GM18505 (cell line): ENCODE measurements around the gene SRRD.

Experiments
- ATAC-seq: cut with Tn5 transposase; IDR thresholded peaks from one replicate; pipeline ENCODE4 v1.9.1; 2021; ENCODE audit not compliant: unreplicated experiment
- POLR2A ChIP-seq: IDR thresholded peaks from 4 replicates; pipeline ENCODE4 v1.6.1; 2011; ENCODE audit warnings: borderline replicate concordance; ENCODE audit not compliant: insufficient read depth, insufficient read length; ENCODE audit errors: extremely low read depth

The SRRD gene

DNA sequence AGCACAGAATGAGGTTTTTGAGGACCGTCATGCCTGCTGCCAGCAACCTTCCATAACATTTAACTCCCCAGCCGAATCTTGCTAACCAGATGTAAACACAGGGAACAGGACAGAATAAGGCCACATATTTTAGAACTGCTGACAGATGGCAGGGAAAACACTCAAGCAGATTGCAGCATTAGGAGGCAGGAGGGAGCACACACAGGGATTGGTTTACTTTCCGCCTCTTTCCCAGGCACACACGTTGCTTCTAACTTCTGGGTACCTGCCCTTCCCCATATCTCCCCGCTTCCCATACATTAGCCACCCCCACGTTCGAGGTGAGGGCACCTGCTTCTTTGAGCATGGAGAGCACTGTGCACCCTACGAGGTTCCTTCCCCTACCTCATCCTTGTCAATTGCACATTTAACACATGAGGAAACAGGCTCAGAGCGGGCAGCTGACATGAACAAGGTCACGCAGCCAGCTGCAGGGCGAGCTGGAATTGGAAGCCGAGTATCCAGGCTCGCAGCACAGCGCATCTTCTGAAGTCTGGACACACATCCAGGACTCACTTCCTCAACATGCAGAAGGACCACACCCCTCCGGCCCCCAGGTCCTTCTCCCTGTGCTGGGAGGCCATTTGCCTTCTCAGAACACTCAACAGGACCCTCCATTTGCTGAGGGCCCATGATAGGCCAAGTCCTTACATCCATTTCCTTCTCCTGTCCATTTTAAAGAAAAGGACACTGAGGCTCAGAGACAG, 35.9 kb upstream of the SRRD start:
- TF ChIP-seq POLR2A = no peak
- ATAC-seq = no peak

DNA sequence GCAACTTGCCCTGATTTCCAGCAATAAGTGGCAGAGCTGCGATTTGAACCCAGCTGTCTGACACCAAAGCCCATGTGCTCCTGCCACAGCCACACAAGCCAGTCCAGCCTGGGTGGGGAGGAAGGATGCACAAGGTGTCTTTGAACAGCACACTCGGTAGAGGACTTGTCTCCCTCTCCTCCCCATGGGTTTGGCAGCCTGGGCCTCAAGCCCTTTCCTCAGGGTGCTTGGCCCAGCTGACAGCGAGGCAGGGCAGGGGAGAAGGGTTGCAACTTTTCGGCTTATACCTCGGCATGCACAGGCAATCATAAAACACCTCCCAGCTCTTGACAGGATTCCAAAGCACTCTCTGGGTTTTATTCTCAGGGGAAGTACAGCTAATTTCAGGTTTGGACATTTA, 35.3 kb upstream of the SRRD start:
- ATAC-seq = no peak
- no peak for TF ChIP-seq POLR2A

DNA sequence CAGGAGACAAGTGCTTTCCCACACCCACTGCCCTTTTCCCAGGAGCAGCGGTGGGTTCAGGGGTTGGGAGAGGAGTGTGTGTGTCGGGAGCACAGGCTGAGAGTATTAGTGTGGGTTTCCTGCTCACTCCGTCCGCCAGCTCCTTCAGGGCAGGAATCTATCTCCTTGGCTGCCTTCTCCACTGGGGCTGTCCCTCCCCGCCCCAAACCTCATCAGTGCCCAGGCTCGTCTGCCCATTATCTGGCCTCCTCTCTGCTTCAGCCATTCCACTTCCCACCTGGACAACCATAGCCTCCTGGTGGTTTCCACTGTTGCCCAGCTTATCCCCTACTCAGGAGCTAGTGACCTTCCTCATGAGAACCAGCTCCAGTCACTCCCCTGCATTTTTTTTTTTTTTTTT, 34.7 kb upstream of the SRRD start:
- no peak for TF ChIP-seq POLR2A

DNA sequence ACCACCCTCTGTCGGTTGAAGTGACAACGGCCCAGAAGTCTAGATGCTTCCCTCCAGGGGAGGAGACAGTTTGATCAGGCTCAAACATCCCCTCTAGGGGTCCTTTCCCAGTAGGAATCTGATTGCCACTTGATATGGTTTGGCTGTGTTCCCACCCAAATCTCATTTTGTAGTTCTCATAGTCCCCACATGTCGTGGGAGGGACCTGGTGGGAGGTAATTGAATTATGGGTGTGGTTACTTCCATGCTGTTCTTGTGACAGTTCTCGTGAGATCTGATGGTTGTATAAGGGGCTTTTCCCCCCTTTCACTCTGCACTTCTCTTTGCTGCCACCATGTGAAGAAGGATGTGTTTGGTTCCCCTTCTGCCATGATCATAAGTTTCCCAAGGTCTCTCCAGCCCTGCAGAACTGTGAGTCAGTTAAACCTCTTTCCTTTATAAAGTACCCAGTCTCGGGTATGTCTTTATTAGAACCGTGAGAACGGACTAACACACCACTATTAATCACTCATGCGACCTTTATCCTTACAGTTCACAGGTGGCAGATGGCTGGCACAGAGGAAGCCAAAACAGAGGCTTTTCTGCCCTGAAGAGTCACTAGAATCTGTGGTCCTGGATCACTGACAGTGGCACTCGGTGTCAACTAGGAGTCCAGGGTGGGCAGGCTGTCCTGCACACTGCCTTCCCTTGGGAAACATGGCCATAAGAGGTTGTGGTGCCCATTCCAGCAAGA, 33.1 kb upstream of the SRRD start:
- no peak for TF ChIP-seq POLR2A
- no peak for ATAC-seq

More for the DNA sequence above, 34.7 kb upstream of the SRRD start:
- no peak for ATAC-seq

DNA sequence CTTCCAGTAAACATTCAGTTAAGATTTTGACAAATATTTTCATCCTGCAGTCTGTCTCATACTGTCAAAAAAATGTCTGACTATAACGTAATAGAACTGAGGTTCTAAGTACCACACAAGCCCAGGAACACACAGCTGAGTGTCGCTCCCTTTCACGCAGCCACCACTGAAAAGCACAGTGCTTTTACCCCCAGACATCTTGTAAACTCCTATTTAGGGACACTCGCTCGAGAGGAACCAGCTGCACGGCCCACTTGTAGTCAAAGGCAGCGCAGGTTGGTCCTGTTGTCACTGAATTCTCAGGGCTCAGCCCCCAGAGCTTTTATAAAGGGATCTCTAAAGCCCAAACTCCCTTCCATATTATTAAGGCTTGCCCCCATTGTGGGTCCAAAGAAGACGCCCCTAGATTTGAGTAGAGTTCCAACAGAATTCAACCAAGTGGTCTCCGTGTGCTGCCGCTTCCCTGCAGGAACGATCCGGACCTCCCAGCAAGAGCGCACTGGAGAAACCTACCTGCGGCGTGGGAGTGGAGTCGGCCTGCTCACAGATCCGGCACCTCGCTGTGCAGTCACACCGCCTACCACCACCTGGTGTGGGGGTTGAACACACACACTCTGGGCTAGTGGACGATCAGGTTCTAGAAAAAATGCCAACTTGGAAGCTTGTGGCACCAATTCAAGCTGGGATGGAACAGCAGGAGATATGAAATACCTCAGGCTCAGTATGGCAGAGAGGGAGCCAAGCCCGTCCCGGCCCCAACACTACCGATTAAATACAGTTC, 31.3 kb upstream of the SRRD start:
- TF ChIP-seq POLR2A = no peak
- no peak for ATAC-seq

DNA sequence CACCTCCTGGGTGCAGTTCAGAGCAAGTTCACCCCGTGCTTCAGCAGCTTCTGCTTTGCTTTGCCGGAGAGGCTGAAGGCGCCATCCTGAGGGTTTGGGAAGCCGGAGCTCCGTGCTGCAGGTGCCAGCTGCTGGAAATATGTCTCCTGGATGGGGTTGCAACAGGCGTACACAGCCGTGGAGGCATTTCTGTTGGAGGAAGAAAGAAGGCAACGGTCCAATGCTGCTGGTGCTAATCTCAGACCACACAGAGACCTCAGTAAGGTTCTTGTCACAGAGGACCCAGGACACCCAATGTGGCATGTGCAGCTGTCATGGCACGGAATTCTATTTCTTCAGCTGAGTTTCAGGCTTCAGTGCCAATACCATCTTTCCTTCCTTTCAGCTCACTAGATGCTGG, 30.5 kb upstream of the SRRD start:
- no peak for ATAC-seq
- no peak for TF ChIP-seq POLR2A

DNA sequence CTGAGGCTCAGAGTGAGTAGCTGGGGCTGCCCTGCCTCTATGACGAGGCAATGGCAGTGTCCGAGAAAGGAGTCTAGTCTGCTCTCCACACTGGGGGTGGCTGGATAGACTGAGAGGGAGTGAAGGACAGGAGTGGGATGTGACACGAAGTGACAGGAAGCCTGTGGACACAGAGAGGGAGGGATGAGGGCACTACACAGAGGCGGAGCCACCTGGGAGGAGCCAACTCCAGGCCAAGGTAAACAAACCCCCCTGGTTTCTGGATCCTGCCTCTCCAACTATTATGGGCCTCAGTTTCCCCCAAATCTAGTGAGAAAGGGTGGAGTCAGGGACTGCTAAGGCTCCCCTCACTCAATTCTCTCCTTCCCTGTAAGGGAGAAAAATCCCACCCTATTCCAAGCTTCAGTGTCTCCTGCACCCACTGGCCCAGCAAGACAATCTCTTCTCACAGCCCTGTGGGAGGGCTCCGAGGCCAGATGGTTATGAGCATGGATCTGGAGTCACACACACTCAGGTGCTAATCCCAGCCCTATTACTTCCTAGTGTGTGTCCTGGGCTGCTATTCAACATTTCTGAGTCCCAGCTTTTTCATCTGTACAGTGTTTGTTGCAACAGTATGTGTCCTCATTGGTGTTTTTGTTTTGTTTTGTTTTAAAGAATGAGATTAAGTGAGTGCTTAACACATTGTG, 29.7 kb upstream of the SRRD start:
- no peak for ATAC-seq

DNA sequence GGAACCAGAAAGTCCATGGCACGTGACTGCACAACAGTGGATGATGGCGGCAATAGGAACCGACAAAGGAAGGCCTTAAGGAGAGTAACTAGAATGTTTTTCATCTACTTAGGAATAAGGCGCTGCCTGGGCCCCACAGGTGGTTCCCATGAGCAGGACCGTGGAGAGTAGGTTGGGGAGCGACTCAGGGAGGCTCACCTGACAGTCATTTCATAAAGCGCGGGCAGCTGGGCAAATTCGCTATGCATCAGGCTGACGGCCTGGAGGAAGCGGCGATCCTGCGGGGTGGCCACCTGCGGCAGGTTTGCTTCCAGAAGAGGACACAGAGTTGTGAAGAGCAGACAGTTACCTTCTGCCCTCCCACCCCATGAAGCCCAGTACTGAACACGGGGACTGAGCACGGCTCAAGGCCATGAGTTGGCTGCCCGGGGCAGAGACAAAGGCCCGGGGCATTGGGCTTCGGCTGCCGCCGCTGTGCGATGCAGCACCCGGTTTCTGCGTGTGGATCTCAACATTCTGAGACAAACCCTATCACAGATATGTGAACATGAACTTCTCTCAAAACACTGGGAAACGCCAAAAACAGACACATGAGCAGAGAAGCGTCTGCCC, 25.9 kb upstream of the SRRD start:
- no peak for TF ChIP-seq POLR2A
- no peak for ATAC-seq

More for the DNA sequence above, 29.7 kb upstream of the SRRD start:
- TF ChIP-seq POLR2A = no peak

DNA sequence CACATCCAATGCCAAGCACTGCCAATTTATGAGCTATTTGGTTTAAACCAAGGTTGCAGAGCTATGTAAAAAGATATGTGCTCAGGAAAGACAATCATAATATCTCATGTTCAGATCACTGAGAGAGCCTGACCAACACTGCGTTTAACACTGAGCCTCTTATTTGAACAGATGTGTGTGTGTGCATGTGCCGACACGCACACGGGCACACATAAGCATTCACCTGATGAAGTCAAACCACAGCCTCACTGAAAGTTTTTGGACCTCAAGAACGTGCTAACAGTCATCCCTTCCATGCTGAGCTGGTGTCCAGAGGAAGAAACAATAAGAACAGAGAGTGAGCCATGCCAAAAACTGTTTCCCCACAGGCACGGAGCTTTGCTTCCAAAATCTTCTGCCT, 23.5 kb upstream of the SRRD start:
- TF ChIP-seq POLR2A = no peak
- ATAC-seq = no peak

DNA sequence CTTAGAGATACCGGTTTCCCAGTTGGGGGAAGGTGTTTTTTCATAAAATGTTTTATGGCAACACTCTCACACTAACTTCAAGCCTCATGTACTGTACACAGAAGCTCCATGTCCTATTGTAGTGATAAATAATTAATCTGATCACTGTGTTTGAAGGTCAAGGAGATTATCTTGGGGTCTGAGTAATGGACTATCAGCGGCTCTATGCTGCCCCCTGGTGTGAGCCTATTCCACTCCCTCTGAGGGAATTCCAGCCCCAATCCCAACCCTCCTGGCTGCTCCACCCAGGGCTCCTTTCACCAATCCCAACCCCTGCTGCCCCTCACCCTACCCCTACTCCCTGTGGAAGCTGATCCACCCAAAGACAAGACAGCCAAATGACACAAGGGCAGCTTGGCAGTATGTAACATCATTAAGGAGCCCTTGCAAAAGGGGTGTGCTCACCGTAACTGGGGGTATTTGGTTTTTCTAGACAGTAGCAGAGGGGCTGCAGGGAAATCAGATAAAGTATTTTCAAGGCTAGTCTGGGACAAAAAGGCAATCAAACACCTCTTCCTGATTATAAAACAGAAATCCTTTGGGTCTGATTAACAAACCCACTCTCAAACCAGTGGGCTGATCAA, 22.4 kb upstream of the SRRD start:
- no peak for TF ChIP-seq POLR2A
- ATAC-seq = no peak

DNA sequence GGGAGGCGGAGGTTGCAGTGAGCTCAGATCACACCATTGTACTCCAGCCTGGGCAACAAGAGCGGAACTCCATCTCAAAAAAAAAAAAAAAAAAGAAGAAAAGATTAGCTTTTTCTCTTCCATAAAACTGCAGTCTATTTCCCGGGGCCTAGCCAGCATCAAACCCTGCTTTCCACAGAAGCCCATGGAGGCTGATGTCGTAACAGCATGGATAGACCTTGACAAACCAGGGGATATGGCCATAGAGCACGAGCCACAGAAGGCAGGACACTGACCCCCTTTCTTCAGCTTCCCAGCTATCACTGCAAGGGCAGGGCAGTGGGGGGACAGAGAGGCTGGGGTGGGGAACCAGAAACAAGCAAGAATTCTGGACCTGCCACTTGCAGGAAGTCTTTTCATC, 21.6 kb upstream of the SRRD start:
- TF ChIP-seq POLR2A = no peak
- no peak for ATAC-seq

DNA sequence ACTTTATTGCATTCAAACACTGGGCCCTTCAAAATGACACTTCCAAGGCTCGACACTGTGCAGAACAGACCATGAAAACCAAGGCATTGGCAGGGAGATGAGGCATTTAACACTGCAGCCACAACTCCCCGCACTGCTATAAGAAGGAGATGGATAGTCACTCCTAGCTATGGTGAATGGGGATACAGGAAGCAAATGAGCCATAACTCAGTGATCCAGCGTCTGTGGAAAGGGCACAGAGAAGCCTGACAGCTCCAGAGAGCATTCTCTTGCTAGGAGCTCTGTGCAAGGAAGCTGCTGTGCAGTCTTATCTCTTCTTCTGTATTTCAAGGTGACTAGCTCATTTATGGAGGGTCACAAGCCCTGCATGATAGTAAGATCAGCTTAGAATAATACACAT, 21.0 kb upstream of the SRRD start:
- no peak for TF ChIP-seq POLR2A
- no peak for ATAC-seq

DNA sequence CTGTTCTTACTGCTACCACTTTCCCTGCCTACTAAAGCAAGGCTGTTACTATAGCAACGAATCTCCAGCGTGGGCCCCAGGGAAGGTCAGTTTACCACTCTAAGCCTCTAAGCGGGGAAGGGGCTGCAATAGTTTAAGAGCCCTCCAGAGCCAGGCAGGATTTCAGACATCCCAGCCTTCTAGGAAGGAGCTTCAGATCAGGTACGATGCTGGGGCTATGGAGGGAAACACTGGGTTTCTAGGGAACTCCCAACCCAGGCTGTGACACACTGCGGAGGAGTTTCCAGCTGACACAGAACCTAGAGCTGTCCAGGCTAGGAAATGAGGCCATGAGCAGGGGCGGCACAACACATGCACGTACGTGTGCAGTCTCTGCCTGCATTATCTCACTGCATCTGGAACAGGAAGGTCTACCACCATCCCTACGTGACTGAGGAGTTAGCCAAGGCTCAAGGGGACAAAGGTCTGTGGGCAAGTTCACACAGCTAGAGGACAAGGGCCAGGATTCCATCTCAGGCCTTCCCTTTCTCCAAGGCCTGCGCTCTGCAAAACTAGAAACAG, 20.5 kb upstream of the SRRD start:
- ATAC-seq = no peak
- no peak for TF ChIP-seq POLR2A

DNA sequence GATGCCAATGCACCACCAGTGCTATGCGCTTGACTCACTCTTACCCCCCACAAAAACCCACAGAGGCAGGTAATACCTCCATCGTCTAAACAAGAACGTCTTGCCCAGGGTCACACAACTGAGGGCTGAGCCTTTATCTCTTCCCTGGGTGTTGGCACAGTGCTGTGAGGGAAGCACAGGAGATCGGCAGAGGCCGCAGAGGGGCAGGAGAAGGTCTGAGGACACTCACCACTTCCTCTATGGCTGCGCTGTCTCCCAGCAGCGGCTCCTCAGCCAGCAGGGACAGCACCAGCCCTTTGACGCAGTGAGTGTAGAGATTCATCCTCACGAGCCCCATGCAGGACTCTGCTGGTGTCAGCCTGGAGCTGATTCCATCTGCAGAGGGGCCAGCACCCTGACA, 20.0 kb upstream of the SRRD start:
- no peak for ATAC-seq
- no peak for TF ChIP-seq POLR2A
